Measurements from ENCODE around the gene HTR2B.
"Not testable (repeated sequence)": the region's sequence is repeated elsewhere in the genome, so short reads cannot be mapped to it uniquely, and the experiment has no call there.

The HTR2B gene

GRCh38 chr2:231104115-231104713 is 20.6 kb downstream of the HTR2B start:
- peak overlapping the region; percentile 29 to 45 for H3K27ac ChIP-seq
- H3K4me1 ChIP-seq: peaks cover 0 to 16% (median 2%) of the 10 kb centered on the region in 4 donors
- TF ChIP-seq CTCF (IDR thresholded peaks at IDR 0.05): peak; percentile 90 to 96
- peaks cover 0 to 13% (median 12%) of the 10 kb centered on the region in 3 donors for H3K9me3 ChIP-seq
- H3K4me3 ChIP-seq: no peak overlapping the region
- peaks cover 25 to 33% (median 29%) of the 10 kb centered on the region in 3 donors for H3K36me3 ChIP-seq
- no peaks in the 10 kb centered on the region for H3K27me3 ChIP-seq
- DNase-seq: peak; percentile 76 to 77
- intact Hi-C loops (cut with DNase I; ENCODE audit: low total_unique reads): loop anchor here (5.0 to 10.0 kb wide), 2 partner anchors 88 to 311 kb away; no protein-coding TSS in a partner anchor

- H3K9me3 ChIP-seq: peaks cover 0 to 16% (median 12%) of the 10 kb centered on the region in 3 donors
- H3K4me3 ChIP-seq: no peak overlapping the region
- peaks cover 0 to 16% (median 2%) of the 10 kb centered on the region in 4 donors for H3K4me1 ChIP-seq
- peak overlapping the region in 1 of 2 donors; percentile 45 for H3K27ac ChIP-seq
- TF ChIP-seq CTCF (IDR thresholded peaks at IDR 0.05): no peak
- H3K36me3 ChIP-seq: peaks cover 31 to 40% (median 33%) of the 10 kb centered on the region in 3 donors
- H3K27me3 ChIP-seq: no peaks in the 10 kb centered on the region
- DNase-seq: no peak
- intact Hi-C loops (cut with DNase I; ENCODE audit: low total_unique reads): loop anchor here (5.0 to 10.0 kb wide), 2 partner anchors 90 to 312 kb away; no protein-coding TSS in a partner anchor
These were observed 22.1 kb downstream of the HTR2B start for GRCh38 chr2:231102772-231103171.

- DNase-seq: no peak
- Histone ChIP-seq H3K27me3 (no peaks in the 10 kb centered on the region), H3K4me1 (peaks cover 0 to 13% (median 2%) of the 10 kb centered on the region in 4 donors), H3K9me3 (peaks cover 0 to 16% (median 12%) of the 10 kb centered on the region in 3 donors), H3K4me3 (no peak overlapping the region), H3K27ac (no peak overlapping the region), H3K36me3 (peaks cover 43 to 58% (median 47%) of the 10 kb centered on the region in 3 donors)
- no peak for TF ChIP-seq CTCF (IDR thresholded peaks at IDR 0.05)
- intact Hi-C loops (cut with DNase I; ENCODE audit: low total_unique reads): loop anchor here (5.0 to 10.0 kb wide), 2 partner anchors 91 to 314 kb away; no protein-coding TSS in a partner anchor
These were observed 23.9 kb downstream of the HTR2B start for GRCh38 chr2:231100990-231101389.

- H3K9me3 ChIP-seq: peaks cover 0 to 16% (median 12%) of the 10 kb centered on the region in 3 donors
- not testable (repeated sequence) for DNase-seq, H3K4me3 ChIP-seq, H3K27me3 ChIP-seq, H3K27ac ChIP-seq
- H3K36me3 ChIP-seq: peaks cover 43 to 65% (median 54%) of the 10 kb centered on the region in 3 donors
- peaks cover 0 to 13% (median 2%) of the 10 kb centered on the region in 4 donors for H3K4me1 ChIP-seq
- intact Hi-C loops (cut with DNase I; ENCODE audit: low total_unique reads): loop anchor here (5.0 to 10.0 kb wide), 2 partner anchors 92 to 314 kb away; no protein-coding TSS in a partner anchor
These were observed 24.5 kb downstream of the HTR2B start for GRCh38 chr2:231100321-231100720.

- H3K27ac ChIP-seq: no peak overlapping the region
- H3K36me3 ChIP-seq: peaks cover 45 to 67% (median 55%) of the 10 kb centered on the region in 3 donors
- H3K4me3 ChIP-seq: no peak overlapping the region
- intact Hi-C loops (cut with DNase I; ENCODE audit: low total_unique reads): loop anchor here (5.0 to 10.0 kb wide), 2 partner anchors 92 to 315 kb away; no protein-coding TSS in a partner anchor
- H3K4me1 ChIP-seq: peaks cover 0 to 13% (median 2%) of the 10 kb centered on the region in 4 donors
- peaks cover 0 to 16% (median 12%) of the 10 kb centered on the region in 3 donors for H3K9me3 ChIP-seq
- no peak for DNase-seq
- H3K27me3 ChIP-seq: no peaks in the 10 kb centered on the region
- TF ChIP-seq CTCF (IDR thresholded peaks at IDR 0.05): no peak
These were observed 24.9 kb downstream of the HTR2B start for GRCh38 chr2:231099918-231100317.

- Histone ChIP-seq H3K36me3 (peaks cover 32 to 83% (median 72%) of the 10 kb centered on the region in 3 donors), H3K4me3 (no peak overlapping the region), H3K27me3 (no peaks in the 10 kb centered on the region), H3K4me1 (no peaks in the 10 kb centered on the region), H3K9me3 (peaks cover 0 to 9% (median 4%) of the 10 kb centered on the region in 3 donors), H3K27ac (no peak overlapping the region)
- TF ChIP-seq CTCF (IDR thresholded peaks at IDR 0.05): no peak
- intact Hi-C loops (cut with DNase I; ENCODE audit: low total_unique reads): no loop called here
- DNase-seq: no peak
These were observed 30.0 kb downstream of the HTR2B start for GRCh38 chr2:231094736-231095346.
